Prostate gland (tissue), 2 donors: Measurements from ENCODE around the gene IGSF6. TPM values are rescaled to one million over a fixed set of nuclear protein-coding genes. Genes with fewer than 3 reads are reported as not detected.
A peak's percentile ranks its signal among the peaks of the same experiment; 100 is the strongest.

Experiments
- DNase-seq: peaks from one replicate; pipeline ENCODE4 v3.0.0-alpha.2; 2019; ENCODE audit warnings: low spot score
- H3K27ac ChIP-seq, 2 donors: fragments of 200-600 bp; sonication (generic); 2 replicates each; pipeline ENCODE4 v1.5.1; 2017 to 2019
- H3K27me3 ChIP-seq: fragments of 200-600 bp; sonication (generic); replicated peaks from 2 replicates; pipeline ENCODE4 v1.5.1; 2019; ENCODE audit not compliant: insufficient read depth
- H3K36me3 ChIP-seq, 2 donors: fragments of 200-600 bp; sonication (generic); 1 replicate in 1 of 2; 2 replicates in 1 of 2; pipeline versions ENCODE4 v1.5.1 to v1.8.1; 2017 to 2019
- H3K4me1 ChIP-seq: fragments of 200-600 bp; sonication (generic); replicated peaks from 2 replicates; pipeline ENCODE4 v1.5.1; 2019
- H3K4me3 ChIP-seq, 2 donors: fragments of 200-600 bp; sonication (generic); 2 replicates each; pipeline ENCODE4 v1.5.1; 2017 to 2019
- H3K9me3 ChIP-seq: fragments of 200-600 bp; sonication (generic); 2 replicates; pipeline ENCODE4 v1.5.1; 2017
- CTCF ChIP-seq, 4 experiments: fragments of 200-600 bp in 2 of 4; fragments of 450-650 bp in 2 of 4; sonication (generic) in 2 of 4; IDR thresholded peaks; 1 replicate in 3 of 4; 2 replicates in 1 of 4; pipeline ENCODE4 v1.5.1; 2016 to 2019; ENCODE audit warnings: antibody characterized with exemption in 4 of 4, mild to moderate bottlenecking in 2 of 4, moderate library complexity in 2 of 4
- POLR2A ChIP-seq: fragments of 450-650 bp; IDR thresholded peaks from one replicate; pipeline ENCODE4 v1.6.1; 2016; ENCODE audit warnings: antibody characterized with exemption, mild to moderate bottlenecking
- POLR2AphosphoS5 ChIP-seq: sonication (generic); formaldehyde crosslinking; IDR thresholded peaks from one replicate; pipeline ENCODE4 v1.6.1; 2017; ENCODE audit warnings: antibody characterized with exemption
- WGBS: methylation state at CpG from one replicate; pipeline ENCODE4 v1.1.5; 2018; 5-methylcytosine and 5-hydroxymethylcytosine counted together
- intact Hi-C: fragments of 100-400 bp; cut with DNase I; formaldehyde crosslinking; loops from one replicate; pipeline ENCODE4 v1.14.2; 2022
- total RNA-seq, 2 donors: library from RNA; depleted of rRNA; stranded (reverse); fragments of >200 nt; gene quantifications; one replicate each; pipeline ENCODE4 v1.1.0, GENCODE V29; 2016

IGSF6 gene
- total RNA-seq, 2 donors from 2014 or later, result 4.5 TPM; not detected in 1

- Histone ChIP-seq H3K27me3 (no peaks in the 10 kb centered on the region), H3K9me3 (no peaks in the 10 kb centered on the region), H3K36me3 (no peaks in the 10 kb centered on the region), H3K4me1 (no peaks in the 10 kb centered on the region), H3K4me3 (peak overlapping the region; percentile 93 to 96), H3K27ac (peak overlapping the region; percentile 89 to 97)
- TF ChIP-seq POLR2AphosphoS5, result peak; percentile 43
- peak in 1 of 4 experiments; percentile 9 for TF ChIP-seq CTCF (IDR thresholded peaks at IDR 0.05)
- peak; percentile 16 for TF ChIP-seq POLR2A
- peak; percentile 11 for DNase-seq
- intact Hi-C loops, result no loop called here
- under 1% methylated on average over 49 of the region's 52 CpGs for WGBS
Observed at GRCh38 chr16:21600031-21600773, 52.2 kb downstream of the IGSF6 start.

GRCh38 chr16:21599122-21600030, 53.0 kb downstream of the IGSF6 start, which contains the start of gene METTL9:
TSS of gene METTL9 (plus strand) at chr16:21599577. CDS start at chr16:21599734, 157 bp downstream.
- Histone ChIP-seq H3K36me3 (no peaks in the 10 kb centered on the region), H3K4me3 (peak within 1 kb of the TSS; percentile 93 to 96), H3K9me3 (no peaks in the 10 kb centered on the region), H3K27me3 (no peaks in the 10 kb centered on the region), H3K27ac (peak within 1 kb of the TSS; percentile 89 to 97), H3K4me1 (no peaks in the 10 kb centered on the region)
- intact Hi-C loops, result loop anchor here (5.0 kb wide), 1 partner anchor 43 kb away; no protein-coding TSS in a partner anchor
- under 1% methylated on average over 69 of the region's 100 CpGs for WGBS
- TF ChIP-seq CTCF (IDR thresholded peaks at IDR 0.05) (peak in 2 of 4 experiments; percentile 24 to 28), POLR2AphosphoS5 (peak; percentile 97), POLR2A (peak; percentile 91)
- peak; percentile 94 for DNase-seq

- intact Hi-C loops, result loop anchor here (5.0 kb wide), 1 partner anchor 44 kb away; no protein-coding TSS in a partner anchor
- 1% methylated on average over 13 of the region's 13 CpGs for WGBS
- peak; percentile 28 for DNase-seq
Observed at GRCh38 chr16:21598701-21599121, 53.7 kb downstream of the IGSF6 start.

GRCh38 chr16:21598206-21598605, 54.2 kb downstream of the IGSF6 start:
- WGBS, result 83% methylated on average over 12 of the region's 12 CpGs
- no peak for TF ChIP-seq POLR2AphosphoS5
- no peak for TF ChIP-seq CTCF (IDR thresholded peaks at IDR 0.05)
- no peak for TF ChIP-seq POLR2A
- DNase-seq, result no peak
- intact Hi-C loops, result loop anchor here (5.0 kb wide), 1 partner anchor 44 kb away; no protein-coding TSS in a partner anchor
- H3K4me1 ChIP-seq, result no peaks in the 10 kb centered on the region
- H3K27ac ChIP-seq, result peak overlapping the region; percentile 89 to 97
- no peaks in the 10 kb centered on the region for H3K9me3 ChIP-seq
- H3K4me3 ChIP-seq, result peak overlapping the region in 1 of 2 donors; percentile 96
- H3K27me3 ChIP-seq, result no peaks in the 10 kb centered on the region
- H3K36me3 ChIP-seq, result no peaks in the 10 kb centered on the region

More at GRCh38 chr16:21598701-21599121, 53.7 kb downstream of the IGSF6 start:
- H3K4me1 ChIP-seq, result no peaks in the 10 kb centered on the region
- H3K36me3 ChIP-seq, result no peaks in the 10 kb centered on the region
- H3K27ac ChIP-seq, result peak overlapping the region; percentile 89 to 97
- TF ChIP-seq CTCF (IDR thresholded peaks at IDR 0.05) (no peak), POLR2A (no peak), POLR2AphosphoS5 (no peak)
- no peaks in the 10 kb centered on the region for H3K9me3 ChIP-seq
- H3K4me3 ChIP-seq, result peak overlapping the region; percentile 93 to 96
- H3K27me3 ChIP-seq, result no peaks in the 10 kb centered on the region
